Measurements from ENCODE around the gene DNAJC9.

GRCh38 chr10:73264423-73264822 lies 17.4 kb upstream of the DNAJC9 start:
- TF ChIP-seq CTCF (IDR thresholded peaks at IDR 0.05; ENCODE audit: borderline replicate concordance, extremely low read depth, low read length, poor library complexity, severe bottlenecking): no peak
- no peak for TF ChIP-seq EZH2 (IDR thresholded peaks at IDR 0.05; ENCODE audit: borderline replicate concordance, low read depth, low read length, severe bottlenecking)

Measured in DND-41 (cell line).